Neural crest cell (in vitro differentiated cells): ENCODE measurements around the gene OGA. TPM values are rescaled to one million over a fixed set of nuclear protein-coding genes. Genes with fewer than 3 reads are reported as not detected.

Experiments
- DNase-seq: peaks from one replicate; pipeline ENCODE4 v3.0.0; 2021; ENCODE audit warnings: low read depth, mixed read lengths, low spot score
- H3K27ac Mint-ChIP-seq: one replicate; pipeline ENCODE4 v1.8.0; 2021; ENCODE audit warnings: mild to moderate bottlenecking, mixed read lengths; ENCODE audit not compliant: unreplicated experiment
- H3K27me3 Mint-ChIP-seq: 2 replicates; pipeline ENCODE4 v1.8.0; 2021; ENCODE audit warnings: low read depth, mild to moderate bottlenecking, mixed read lengths
- H3K36me3 Mint-ChIP-seq: 2 replicates; pipeline ENCODE4 v1.8.0; 2021; ENCODE audit warnings: low read depth, mild to moderate bottlenecking, mixed read lengths
- H3K4me1 Mint-ChIP-seq: 2 replicates; pipeline ENCODE4 v1.8.0; 2021; ENCODE audit warnings: mixed read lengths
- H3K4me3 Mint-ChIP-seq: one replicate; pipeline ENCODE4 v1.8.0; 2021; ENCODE audit warnings: mild to moderate bottlenecking, mixed read lengths
- H3K9me3 Mint-ChIP-seq: 2 replicates; pipeline ENCODE4 v1.8.0; 2021; ENCODE audit warnings: mixed read lengths
- total RNA-seq: library from RNA; stranded (reverse); gene quantifications from 2 replicates; pipeline ENCODE4 v1.2.1, GENCODE V29; 2021
- TF ChIP-seq, protein P1 (sequence below): fragments of 200-600 bp; sonication (generic); conservative IDR thresholded peaks from 2 replicates; pipeline ENCODE4 v1.5.0; 2021; ENCODE audit warnings: antibody characterized with exemption, mild to moderate bottlenecking

OGA gene
- total RNA-seq, 1 donor from 2014 or later: 102 TPM

DNA sequence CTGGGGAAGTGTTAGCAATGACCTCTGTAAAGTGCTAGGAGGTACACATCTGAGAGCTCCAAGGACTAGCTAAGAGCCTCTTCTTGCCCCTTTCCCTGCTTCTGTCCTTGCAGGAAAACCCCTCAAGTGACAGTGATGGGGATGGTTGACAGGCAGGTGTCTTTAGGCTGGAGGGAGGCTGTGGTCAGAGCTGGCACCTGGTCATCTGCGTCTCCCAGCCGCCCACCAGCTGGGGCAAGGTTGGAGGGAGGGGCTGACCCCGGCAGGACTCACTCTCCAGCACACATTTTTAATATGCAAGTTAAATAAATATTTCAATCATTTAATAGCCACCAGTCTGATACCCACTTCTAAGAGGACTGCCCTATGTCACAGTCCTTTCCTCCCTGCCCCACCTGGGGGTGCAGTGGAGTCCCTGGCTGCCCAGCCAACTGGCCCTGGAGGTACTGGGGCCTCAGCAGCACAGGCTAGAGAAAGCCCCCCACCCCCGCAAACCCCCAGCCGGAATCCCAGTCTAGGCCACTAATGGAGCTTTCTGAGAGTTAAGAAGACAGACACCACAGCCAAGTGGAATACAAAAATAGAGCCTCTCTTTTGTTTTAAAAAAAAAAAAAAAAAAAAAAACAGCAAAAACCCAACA, 48.6 kb downstream of the OGA start:
- Mint-ChIP-seq H3K27me3 (peaks cover 91% of the 10 kb centered on the region), H3K4me3 (no peak overlapping the region), H3K27ac (no peak overlapping the region), H3K36me3 (no peaks in the 10 kb centered on the region), H3K9me3 (no peaks in the 10 kb centered on the region), H3K4me1 (no peaks in the 10 kb centered on the region)
- TF ChIP-seq, protein P1, sequence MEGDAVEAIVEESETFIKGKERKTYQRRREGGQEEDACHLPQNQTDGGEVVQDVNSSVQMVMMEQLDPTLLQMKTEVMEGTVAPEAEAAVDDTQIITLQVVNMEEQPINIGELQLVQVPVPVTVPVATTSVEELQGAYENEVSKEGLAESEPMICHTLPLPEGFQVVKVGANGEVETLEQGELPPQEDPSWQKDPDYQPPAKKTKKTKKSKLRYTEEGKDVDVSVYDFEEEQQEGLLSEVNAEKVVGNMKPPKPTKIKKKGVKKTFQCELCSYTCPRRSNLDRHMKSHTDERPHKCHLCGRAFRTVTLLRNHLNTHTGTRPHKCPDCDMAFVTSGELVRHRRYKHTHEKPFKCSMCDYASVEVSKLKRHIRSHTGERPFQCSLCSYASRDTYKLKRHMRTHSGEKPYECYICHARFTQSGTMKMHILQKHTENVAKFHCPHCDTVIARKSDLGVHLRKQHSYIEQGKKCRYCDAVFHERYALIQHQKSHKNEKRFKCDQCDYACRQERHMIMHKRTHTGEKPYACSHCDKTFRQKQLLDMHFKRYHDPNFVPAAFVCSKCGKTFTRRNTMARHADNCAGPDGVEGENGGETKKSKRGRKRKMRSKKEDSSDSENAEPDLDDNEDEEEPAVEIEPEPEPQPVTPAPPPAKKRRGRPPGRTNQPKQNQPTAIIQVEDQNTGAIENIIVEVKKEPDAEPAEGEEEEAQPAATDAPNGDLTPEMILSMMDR: no peak
- no peak for DNase-seq

DNA sequence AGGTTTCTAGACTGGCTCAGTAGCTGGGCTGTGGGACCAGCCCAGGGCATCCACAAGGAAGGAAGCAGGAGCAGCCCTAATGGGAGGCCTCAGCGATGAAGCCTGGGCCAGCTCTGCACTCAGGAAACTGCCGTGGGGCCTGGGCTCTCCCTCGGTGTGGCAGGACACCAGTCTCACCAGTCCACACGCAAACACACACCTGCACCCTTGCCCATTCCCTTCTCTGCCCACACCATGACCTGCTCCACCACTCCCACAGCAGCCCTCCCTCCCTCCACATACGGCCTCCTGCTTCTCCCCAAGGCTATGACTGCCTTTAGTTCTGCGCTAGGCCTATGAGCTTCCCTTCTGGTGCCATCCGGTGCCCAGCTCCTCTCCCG, 49.5 kb downstream of the OGA start:
- H3K4me3 Mint-ChIP-seq: no peak overlapping the region
- TF ChIP-seq, protein P1: no peak
- no peak overlapping the region for H3K27ac Mint-ChIP-seq
- H3K27me3 Mint-ChIP-seq: peaks cover 89% of the 10 kb centered on the region
- no peak for DNase-seq
- H3K9me3 Mint-ChIP-seq: no peaks in the 10 kb centered on the region
- H3K36me3 Mint-ChIP-seq: no peaks in the 10 kb centered on the region
- H3K4me1 Mint-ChIP-seq: no peaks in the 10 kb centered on the region

DNA sequence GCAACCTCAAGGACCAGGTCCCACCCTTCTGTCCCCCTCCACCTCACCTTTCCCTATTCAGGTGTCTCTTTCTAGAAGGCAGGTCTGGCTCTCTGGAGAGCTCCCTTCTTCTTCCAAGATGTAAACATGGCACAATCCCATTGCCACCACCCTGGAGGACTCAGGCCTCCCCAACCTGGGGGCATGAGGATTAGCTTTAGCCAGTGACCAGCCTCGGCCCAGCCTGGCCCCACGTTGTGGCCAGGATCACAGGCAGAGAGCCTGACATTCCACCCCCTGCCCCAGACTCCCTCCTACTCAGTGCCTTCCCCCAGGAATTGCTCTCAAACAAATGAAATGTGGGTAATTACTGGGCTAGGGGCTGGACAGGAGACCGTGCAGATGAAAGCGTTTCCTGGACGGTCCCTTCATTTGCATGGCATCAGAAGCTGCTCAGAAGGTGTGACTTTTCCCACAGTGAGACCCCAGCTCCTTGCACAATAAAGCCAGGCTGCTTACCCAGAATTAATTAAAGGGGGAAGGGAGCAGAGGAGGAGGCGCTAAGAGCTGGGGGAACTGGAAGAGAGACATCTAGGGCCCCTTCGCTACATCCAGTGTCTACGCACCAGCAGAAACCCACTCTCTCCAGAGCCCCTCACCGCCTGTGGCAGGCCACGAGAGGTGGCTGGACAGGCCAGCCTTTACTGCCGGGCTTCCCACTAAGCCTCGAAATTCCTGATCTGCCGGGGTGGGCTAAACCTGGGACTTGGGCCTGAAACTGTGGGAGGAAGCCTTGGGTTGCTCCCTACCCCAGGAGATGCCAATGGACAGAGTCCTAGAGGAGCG, 50.1 kb downstream of the OGA start:
- no peak for DNase-seq
- Mint-ChIP-seq H3K4me3 (no peak overlapping the region), H3K36me3 (no peaks in the 10 kb centered on the region), H3K27ac (no peak overlapping the region), H3K4me1 (no peaks in the 10 kb centered on the region), H3K9me3 (no peaks in the 10 kb centered on the region), H3K27me3 (peaks cover 86% of the 10 kb centered on the region)
- TF ChIP-seq, protein P1: no peak

DNA sequence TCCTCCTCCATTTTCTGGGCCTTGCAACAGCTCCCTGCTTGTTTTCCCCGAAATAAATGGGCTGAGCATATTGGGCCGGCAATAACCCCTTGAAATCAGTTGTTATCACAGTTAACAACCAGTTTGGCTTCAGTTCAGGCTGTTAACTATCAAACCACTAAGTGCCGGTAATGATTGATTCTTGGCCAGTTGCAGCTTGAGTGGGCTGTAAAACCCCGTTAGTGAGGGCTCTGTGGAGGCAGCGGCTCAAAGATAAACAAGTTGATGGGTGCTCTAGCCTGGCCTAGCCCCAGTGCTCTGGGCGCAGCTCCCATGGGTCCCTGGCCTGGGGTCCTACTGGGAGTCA, 50.7 kb downstream of the OGA start:
- Mint-ChIP-seq H3K4me1 (no peaks in the 10 kb centered on the region), H3K4me3 (no peak overlapping the region), H3K9me3 (no peaks in the 10 kb centered on the region), H3K27me3 (peaks cover 85% of the 10 kb centered on the region), H3K36me3 (no peaks in the 10 kb centered on the region), H3K27ac (no peak overlapping the region)
- TF ChIP-seq, protein P1: no peak
- no peak for DNase-seq

DNA sequence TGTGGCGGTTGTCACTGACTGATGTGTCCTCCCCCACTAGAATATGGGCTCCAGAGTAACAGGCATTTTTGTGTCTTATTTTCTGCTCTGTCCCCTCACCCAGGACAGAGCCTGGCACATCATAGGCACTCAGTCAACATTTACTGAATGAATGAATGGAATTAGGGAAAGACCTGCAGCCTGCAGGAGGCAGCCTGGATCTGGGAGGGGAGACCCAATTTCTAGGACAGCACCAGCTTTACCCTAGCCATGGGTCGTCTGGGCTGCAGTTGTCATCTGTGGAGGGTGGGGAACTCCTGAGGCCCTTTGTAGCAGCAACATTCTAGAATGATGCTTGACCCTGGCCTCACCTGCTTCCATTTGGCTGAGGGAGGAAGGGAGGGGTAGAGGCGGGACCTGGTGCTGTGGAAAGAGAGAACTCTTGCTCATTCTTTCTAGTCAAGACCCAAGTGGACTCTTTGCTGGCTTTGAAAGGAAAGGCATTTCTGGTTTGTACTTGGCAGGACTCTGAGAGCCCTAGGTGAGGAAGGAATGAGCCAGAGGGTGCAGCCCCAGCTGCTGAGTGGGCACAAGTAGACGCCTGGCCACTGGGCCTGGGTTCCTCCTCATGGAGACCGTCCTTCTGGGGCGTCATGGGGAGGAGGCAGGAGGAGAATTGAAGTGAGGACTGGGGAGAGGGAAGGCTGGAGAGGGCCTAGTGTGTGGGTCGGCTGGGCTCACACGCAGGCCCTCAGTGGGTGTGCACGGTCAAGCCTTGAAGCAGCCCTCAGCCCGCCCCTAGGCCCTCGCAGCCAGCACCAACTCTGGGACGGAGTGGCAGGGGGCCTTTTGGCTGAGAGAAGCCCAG, 51.3 kb downstream of the OGA start:
- TF ChIP-seq, protein P1: no peak
- Mint-ChIP-seq H3K27me3 (peaks cover 84% of the 10 kb centered on the region), H3K4me3 (no peak overlapping the region), H3K9me3 (no peaks in the 10 kb centered on the region), H3K27ac (no peak overlapping the region), H3K36me3 (no peaks in the 10 kb centered on the region), H3K4me1 (no peaks in the 10 kb centered on the region)
- no peak for DNase-seq
